Osteoblast (primary cell): ENCODE data around the gene CPZ. TPM values are rescaled to one million over a fixed set of nuclear protein-coding genes. Genes with fewer than 3 reads are reported as not detected.
A peak's percentile ranks its signal among the peaks of the same experiment; 100 is the strongest.

Source experiments
- DNase-seq: peaks from one replicate; pipeline ENCODE4 v3.0.0; 2011; ENCODE audit warnings: low spot score, mixed read lengths; ENCODE audit not compliant: insufficient read length; ENCODE audit errors: missing footprints
- H2AFZ ChIP-seq: 2 replicates; pipeline ENCODE4 v1.6.0; 2011; ENCODE audit warnings: mild to moderate bottlenecking, low read length
- H3K27ac ChIP-seq: 2 replicates; pipeline ENCODE4 v1.5.1; 2011; ENCODE audit warnings: mild to moderate bottlenecking, low read depth, low read length, moderate library complexity
- H3K27me3 ChIP-seq: 2 replicates; pipeline ENCODE4 v1.6.0; 2012; ENCODE audit warnings: mild to moderate bottlenecking, control low read depth, inconsistent platforms, low read length, moderate library complexity; ENCODE audit not compliant: insufficient read depth
- H3K36me3 ChIP-seq: 2 replicates; pipeline ENCODE4 v1.5.1; 2011; ENCODE audit warnings: mild to moderate bottlenecking, low read length, control low read depth, moderate library complexity; ENCODE audit not compliant: insufficient read depth
- H3K4me1 ChIP-seq: 2 replicates; pipeline ENCODE4 v1.5.1; 2011; ENCODE audit warnings: mild to moderate bottlenecking, low read length, control low read depth, moderate library complexity; ENCODE audit not compliant: insufficient read depth
- H3K4me2 ChIP-seq: 2 replicates; pipeline ENCODE4 v1.6.0; 2011; ENCODE audit warnings: mild to moderate bottlenecking, low read length; ENCODE audit not compliant: insufficient read depth
- H3K4me3 ChIP-seq: fragments of 200-600 bp; sonication (generic); 3 replicates; pipeline ENCODE4 v1.5.1; 2012; ENCODE audit warnings: mild to moderate bottlenecking, low read length, inconsistent platforms; ENCODE audit not compliant: insufficient read depth
- H3K79me2 ChIP-seq: 2 replicates; pipeline ENCODE4 v1.6.0; 2012; ENCODE audit warnings: mild to moderate bottlenecking, low read length, control low read depth, inconsistent platforms; ENCODE audit not compliant: insufficient read depth
- H3K9me3 ChIP-seq: 2 replicates; pipeline ENCODE4 v1.5.1; 2011; ENCODE audit warnings: low read depth, low read length, control low read depth
- H4K20me1 ChIP-seq: 2 replicates; pipeline ENCODE4 v1.6.0; 2012; ENCODE audit warnings: mild to moderate bottlenecking, low read length, control low read depth; ENCODE audit not compliant: insufficient read depth
- total RNA-seq: library from RNA; depleted of rRNA; stranded (reverse); fragments of >200 nt; gene quantifications from 2 replicates; pipeline ENCODE4 v1.2.3, GENCODE V29; 2012
- TF ChIP-seq, protein P1 (sequence below): IDR thresholded peaks from 2 replicates; pipeline ENCODE4 v1.5.1; 2011; ENCODE audit warnings: mild to moderate bottlenecking, low read depth, low read length, moderate library complexity; ENCODE audit errors: extremely low read depth

CPZ gene
- total RNA-seq, 1 donor = 44.5 TPM

- Histone ChIP-seq H3K4me2 (no peak overlapping the region), H3K79me2 (no peaks in the 10 kb centered on the region), H3K4me3 (no peak overlapping the region), H3K27me3 (peaks cover 18% of the 10 kb centered on the region), H3K9me3 (no peaks in the 10 kb centered on the region), H2AFZ (no peak overlapping the region), H3K36me3 (no peaks in the 10 kb centered on the region), H3K4me1 (no peaks in the 10 kb centered on the region), H3K27ac (no peak overlapping the region), H4K20me1 (no peaks in the 10 kb centered on the region)
- DNase-seq = no peak
- TF ChIP-seq, protein P1, sequence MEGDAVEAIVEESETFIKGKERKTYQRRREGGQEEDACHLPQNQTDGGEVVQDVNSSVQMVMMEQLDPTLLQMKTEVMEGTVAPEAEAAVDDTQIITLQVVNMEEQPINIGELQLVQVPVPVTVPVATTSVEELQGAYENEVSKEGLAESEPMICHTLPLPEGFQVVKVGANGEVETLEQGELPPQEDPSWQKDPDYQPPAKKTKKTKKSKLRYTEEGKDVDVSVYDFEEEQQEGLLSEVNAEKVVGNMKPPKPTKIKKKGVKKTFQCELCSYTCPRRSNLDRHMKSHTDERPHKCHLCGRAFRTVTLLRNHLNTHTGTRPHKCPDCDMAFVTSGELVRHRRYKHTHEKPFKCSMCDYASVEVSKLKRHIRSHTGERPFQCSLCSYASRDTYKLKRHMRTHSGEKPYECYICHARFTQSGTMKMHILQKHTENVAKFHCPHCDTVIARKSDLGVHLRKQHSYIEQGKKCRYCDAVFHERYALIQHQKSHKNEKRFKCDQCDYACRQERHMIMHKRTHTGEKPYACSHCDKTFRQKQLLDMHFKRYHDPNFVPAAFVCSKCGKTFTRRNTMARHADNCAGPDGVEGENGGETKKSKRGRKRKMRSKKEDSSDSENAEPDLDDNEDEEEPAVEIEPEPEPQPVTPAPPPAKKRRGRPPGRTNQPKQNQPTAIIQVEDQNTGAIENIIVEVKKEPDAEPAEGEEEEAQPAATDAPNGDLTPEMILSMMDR = no peak
Measured at GRCh38 chr4:8570201-8570600, 22.4 kb upstream of the CPZ start.

DNA sequence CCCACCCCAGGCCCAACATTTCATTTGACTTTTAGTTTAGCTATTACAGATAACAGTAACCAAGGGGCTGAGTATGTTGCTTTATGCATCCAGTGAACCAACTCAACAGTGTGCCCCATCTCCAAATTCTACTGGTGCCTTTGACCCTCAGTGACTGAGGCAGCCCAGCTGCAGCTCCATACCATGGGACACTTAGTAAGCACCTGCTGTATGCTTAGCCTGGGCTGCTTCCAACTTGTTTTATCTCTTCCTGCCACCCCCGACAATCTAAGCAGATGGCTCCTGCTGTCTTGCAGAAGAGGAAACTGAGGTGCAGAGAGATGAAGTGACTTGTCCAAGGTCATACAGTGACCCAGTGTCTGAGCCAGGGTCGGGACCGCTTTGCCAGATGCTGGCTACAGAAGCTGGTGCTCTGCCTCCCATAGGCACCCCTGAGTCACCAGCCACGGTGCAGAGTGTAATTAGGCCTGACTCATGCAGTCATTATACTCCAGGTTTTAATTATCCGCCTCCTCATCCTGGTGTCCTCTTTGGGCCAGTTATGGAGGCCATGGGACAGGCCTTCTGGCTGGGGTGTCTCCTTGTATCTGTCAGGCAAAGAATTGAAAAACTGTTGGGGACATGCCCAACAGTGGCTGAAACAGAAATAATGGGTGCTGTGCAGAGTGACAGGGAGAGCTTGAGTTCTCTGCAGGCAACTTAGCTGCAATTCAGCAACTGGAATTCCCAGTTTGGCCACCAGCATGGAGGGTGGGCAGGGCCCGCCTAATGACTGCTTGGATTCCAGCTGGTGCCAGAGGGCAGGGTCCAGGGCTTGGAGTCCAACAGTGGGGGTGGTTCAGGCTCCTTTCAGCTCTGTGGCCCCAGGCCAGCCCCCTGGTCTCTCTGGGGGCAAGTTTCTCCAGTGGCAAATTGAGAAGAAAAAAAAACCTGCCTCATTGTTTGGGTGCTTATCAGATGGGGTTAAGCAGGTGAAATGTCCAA, 20.6 kb upstream of the CPZ start:
- Histone ChIP-seq H3K4me2 (no peak overlapping the region), H3K36me3 (no peaks in the 10 kb centered on the region), H3K9me3 (no peaks in the 10 kb centered on the region), H3K27ac (no peak overlapping the region), H2AFZ (no peak overlapping the region), H3K79me2 (no peaks in the 10 kb centered on the region), H4K20me1 (no peaks in the 10 kb centered on the region), H3K27me3 (peaks cover 18% of the 10 kb centered on the region), H3K4me1 (no peaks in the 10 kb centered on the region), H3K4me3 (no peak overlapping the region)
- TF ChIP-seq, protein P1 = no peak
- DNase-seq = peak; percentile 76

GRCh38 chr4:8573266-8573665, 19.3 kb upstream of the CPZ start:
- Histone ChIP-seq H3K4me1 (no peaks in the 10 kb centered on the region), H3K4me2 (no peak overlapping the region)

More at GRCh38 chr4:8573266-8573665, 19.3 kb upstream of the CPZ start:
- Histone ChIP-seq H2AFZ (no peak overlapping the region), H3K27ac (no peak overlapping the region), H3K9me3 (no peaks in the 10 kb centered on the region), H3K27me3 (peaks cover 16% of the 10 kb centered on the region), H4K20me1 (no peaks in the 10 kb centered on the region), H3K79me2 (no peaks in the 10 kb centered on the region), H3K36me3 (no peaks in the 10 kb centered on the region), H3K4me3 (no peak overlapping the region)
- no peak for DNase-seq
- TF ChIP-seq, protein P1 = no peak
